ENCODE measurements around the gene XPO5. TPM values are rescaled to one million over a fixed set of nuclear protein-coding genes. Genes with fewer than 3 reads are reported as not detected.

The XPO5 gene
- total RNA-seq, 3 donors from 2014 or later (not counting 1 experiment from before 2014, with no cell fraction given), result 47.6 to 54.6 (median 48.7) TPM

- no peaks in the 10 kb centered on the region for H3K27me3 ChIP-seq (ENCODE audit: control insufficient read depth, insufficient read depth, low read length)
- Mint-ChIP-seq H3K36me3 (peaks cover 8% of the 10 kb centered on the region), H3K27me3 (ENCODE audit: low read depth in 2 of 2) (no peaks in the 10 kb centered on the region), H3K27ac (no peak overlapping the region), H3K4me3 (no peak overlapping the region), H3K4me1 (no peaks in the 10 kb centered on the region), H3K9me3 (no peaks in the 10 kb centered on the region)
- TF ChIP-seq CTCF (IDR thresholded peaks at IDR 0.05), result no peak
- H3K4me3 ChIP-seq (ENCODE audit: low read length), result no peak overlapping the region
- no peaks in the 10 kb centered on the region for H3K9me3 ChIP-seq (ENCODE audit: control insufficient read depth, insufficient read depth, low read length)
- ATAC-seq, result no peak
- H3K27ac ChIP-seq (ENCODE audit: low read length), result no peak overlapping the region
- H3K4me1 ChIP-seq (ENCODE audit: control insufficient read depth, insufficient read depth, low read length), result peaks cover 9% of the 10 kb centered on the region
- peaks cover 74% of the 10 kb centered on the region for H3K36me3 ChIP-seq (ENCODE audit: control insufficient read depth, insufficient read depth, low read length)
- no peak for DNase-seq
- intact Hi-C loops (cut with micrococcal nuclease), result no loop called here
- WGBS (ENCODE audit: insufficient coverage), result 93% methylated on average over 2 of the region's 2 CpGs
Observed at GRCh38 chr6:43521836-43522235, 54.0 kb downstream of the XPO5 start.

GRCh38 chr6:43520097-43520496 is 55.7 kb downstream of the XPO5 start:
- Histone ChIP-seq H3K4me1 (ENCODE audit: control insufficient read depth, insufficient read depth, low read length) (peaks cover 23% of the 10 kb centered on the region), H3K4me3 (ENCODE audit: low read length) (no peak overlapping the region), H3K9me3 (ENCODE audit: control insufficient read depth, insufficient read depth, low read length) (no peaks in the 10 kb centered on the region), H3K27ac (ENCODE audit: low read length) (no peak overlapping the region), H3K27me3 (ENCODE audit: control insufficient read depth, insufficient read depth, low read length) (no peaks in the 10 kb centered on the region), H3K36me3 (ENCODE audit: control insufficient read depth, insufficient read depth, low read length) (peaks cover 61% of the 10 kb centered on the region)
- 97% methylated on average over 8 of the region's 8 CpGs for WGBS (ENCODE audit: insufficient coverage)
- H3K27ac Mint-ChIP-seq, result no peak overlapping the region
- H3K36me3 Mint-ChIP-seq, result no peaks in the 10 kb centered on the region
- intact Hi-C loops (cut with micrococcal nuclease), result no loop called here
- no peaks in the 10 kb centered on the region for H3K9me3 Mint-ChIP-seq
- H3K27me3 Mint-ChIP-seq (ENCODE audit: low read depth in 2 of 2), result no peaks in the 10 kb centered on the region
- ATAC-seq, result no peak
- H3K4me3 Mint-ChIP-seq, result no peak overlapping the region
- no peak for DNase-seq
- no peak for TF ChIP-seq CTCF (IDR thresholded peaks at IDR 0.05)
- H3K4me1 Mint-ChIP-seq, result no peaks in the 10 kb centered on the region

GRCh38 chr6:43517505-43518357 is 58.1 kb downstream of the XPO5 start:
- intact Hi-C loops (cut with micrococcal nuclease), result loop anchor here (1.0 to 10.0 kb wide), 4 partner anchors 40 to 153 kb away; partner anchors contain the start of genes ABCC10, POLH, TJAP1 and XPO5
- H3K4me1 ChIP-seq (ENCODE audit: control insufficient read depth, insufficient read depth, low read length), result peaks cover 26% of the 10 kb centered on the region
- Mint-ChIP-seq H3K27me3 (ENCODE audit: low read depth in 2 of 2) (no peaks in the 10 kb centered on the region), H3K4me3 (no peak overlapping the region), H3K36me3 (no peaks in the 10 kb centered on the region), H3K9me3 (no peaks in the 10 kb centered on the region), H3K4me1 (peaks cover 0 to 14% of the 10 kb centered on the region in 2 donors), H3K27ac (no peak overlapping the region)
- H3K36me3 ChIP-seq (ENCODE audit: control insufficient read depth, insufficient read depth, low read length), result peaks cover 57% of the 10 kb centered on the region
- no peaks in the 10 kb centered on the region for H3K27me3 ChIP-seq (ENCODE audit: control insufficient read depth, insufficient read depth, low read length)
- ATAC-seq (no peak), DNase-seq (peak in 1 of 2 donors; percentile 40)
- WGBS (ENCODE audit: insufficient coverage), result 7% methylated on average over 10 of the region's 10 CpGs
- peak overlapping the region; percentile 86 for H3K4me3 ChIP-seq (ENCODE audit: low read length)
- no peaks in the 10 kb centered on the region for H3K9me3 ChIP-seq (ENCODE audit: control insufficient read depth, insufficient read depth, low read length)
- peak overlapping the region; percentile 62 for H3K27ac ChIP-seq (ENCODE audit: low read length)
- no peak for TF ChIP-seq CTCF (IDR thresholded peaks at IDR 0.05)

Measured in natural killer cell (primary cell).